HG03521 (cell line): ENCODE data around the gene SPATC1L.

Experiments
- ATAC-seq: cut with Tn5 transposase; IDR thresholded peaks from one replicate; pipeline ENCODE4 v1.9.1; 2021; ENCODE audit warnings: mild to moderate bottlenecking, moderate library complexity; ENCODE audit not compliant: unreplicated experiment

Gene SPATC1L

GRCh38 chr21:46122758-46123683 is 61.2 kb downstream of the SPATC1L start:
- no peak for ATAC-seq

- no peak for ATAC-seq
These were observed 62.0 kb downstream of the SPATC1L start for GRCh38 chr21:46122237-46122671.

GRCh38 chr21:46121286-46122221 is 62.7 kb downstream of the SPATC1L start:
- ATAC-seq = no peak

GRCh38 chr21:46120301-46121285 is 63.7 kb downstream of the SPATC1L start:
- no peak for ATAC-seq

GRCh38 chr21:46119637-46120271 is 64.5 kb downstream of the SPATC1L start:
- no peak for ATAC-seq

- ATAC-seq = no peak
These were observed 65.1 kb downstream of the SPATC1L start for GRCh38 chr21:46119144-46119636.

GRCh38 chr21:46118316-46119143 is 65.7 kb downstream of the SPATC1L start:
- ATAC-seq = no peak

GRCh38 chr21:46117586-46118315 is 66.5 kb downstream of the SPATC1L start:
- ATAC-seq = no peak

- ATAC-seq = no peak
These were observed 67.3 kb downstream of the SPATC1L start for GRCh38 chr21:46116776-46117585.

GRCh38 chr21:46116189-46116775 is 68.0 kb downstream of the SPATC1L start:
- ATAC-seq = no peak

GRCh38 chr21:46115441-46116188 is 68.6 kb downstream of the SPATC1L start:
- no peak for ATAC-seq

- ATAC-seq = no peak
These were observed 69.3 kb downstream of the SPATC1L start for GRCh38 chr21:46114963-46115362.

GRCh38 chr21:46113497-46114176 is 70.6 kb downstream of the SPATC1L start:
- ATAC-seq = no peak

GRCh38 chr21:46112725-46113215 is 71.5 kb downstream of the SPATC1L start:
- ATAC-seq = no peak
